H1 (cell line): ENCODE results near the gene LSG1.

Experiments
- BRCA1 ChIP-seq: IDR thresholded peaks from 2 replicates; pipeline ENCODE4 v1.6.1; 2012; ENCODE audit warnings: low read depth, low read length, improper control_type of control experiment
- CHD2 ChIP-seq: IDR thresholded peaks from 2 replicates; pipeline ENCODE4 v1.6.1; 2012; ENCODE audit warnings: low read length, improper control_type of control experiment
- POLR2AphosphoS5 ChIP-seq: IDR thresholded peaks from 2 replicates; pipeline ENCODE4 v1.6.1; 2011; ENCODE audit warnings: low read depth, low read length
- RAD21 ChIP-seq, 2 experiments: IDR thresholded peaks in 1 of 2; conservative IDR thresholded peaks in 1 of 2; 2 replicates each; pipeline ENCODE4 v1.6.1; 2011; ENCODE audit warnings: low read depth in 2 of 2, low read length in 2 of 2, improper control_type of control experiment in 1 of 2, inconsistent platforms in 1 of 2, mild to moderate bottlenecking in 1 of 2, moderate library complexity in 1 of 2
- SIRT6 ChIP-seq: IDR thresholded peaks from one replicate; pipeline ENCODE4 v1.7.1; 2012; ENCODE audit warnings: low read length, inconsistent platforms
- TF ChIP-seq, protein P1 (sequence below): IDR thresholded peaks from 2 replicates; pipeline ENCODE4 v1.6.1; 2012; ENCODE audit warnings: low read length, inconsistent platforms
- TF ChIP-seq, protein P2 (sequence below), 3 experiments: IDR thresholded peaks; 1 replicate in 2 of 3; 2 replicates in 1 of 3; pipeline versions ENCODE4 v1.5.1 to v1.6.1; 2011; ENCODE audit warnings: low read length in 3 of 3, mild to moderate bottlenecking in 3 of 3, inconsistent platforms in 2 of 3, low read depth in 1 of 3, moderate library complexity in 1 of 3; ENCODE audit not compliant: insufficient read depth in 1 of 3; ENCODE audit errors: control extremely low read depth in 1 of 3

DNA sequence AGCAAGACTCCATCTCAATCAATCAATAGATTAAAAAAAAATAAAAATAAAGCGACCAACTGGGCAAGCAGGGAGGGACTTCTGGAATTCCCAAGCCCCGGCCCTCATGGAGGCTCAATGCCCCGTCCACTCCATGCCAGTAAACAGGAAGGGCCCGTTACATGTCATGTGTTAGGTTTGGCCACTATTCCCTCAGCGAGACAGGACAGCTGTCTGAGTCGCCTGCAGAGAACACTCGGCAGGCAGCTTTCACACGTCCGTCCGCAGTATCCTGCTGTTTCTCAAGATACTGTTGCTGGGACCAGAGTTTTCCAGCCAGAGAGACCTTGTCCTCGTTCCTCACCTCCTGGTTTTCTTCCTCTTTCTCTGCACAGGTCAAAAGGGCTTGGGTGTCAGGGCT lies 56.8 kb downstream of the LSG1 start:
- no peak for TF ChIP-seq POLR2AphosphoS5
- TF ChIP-seq, protein P1, sequence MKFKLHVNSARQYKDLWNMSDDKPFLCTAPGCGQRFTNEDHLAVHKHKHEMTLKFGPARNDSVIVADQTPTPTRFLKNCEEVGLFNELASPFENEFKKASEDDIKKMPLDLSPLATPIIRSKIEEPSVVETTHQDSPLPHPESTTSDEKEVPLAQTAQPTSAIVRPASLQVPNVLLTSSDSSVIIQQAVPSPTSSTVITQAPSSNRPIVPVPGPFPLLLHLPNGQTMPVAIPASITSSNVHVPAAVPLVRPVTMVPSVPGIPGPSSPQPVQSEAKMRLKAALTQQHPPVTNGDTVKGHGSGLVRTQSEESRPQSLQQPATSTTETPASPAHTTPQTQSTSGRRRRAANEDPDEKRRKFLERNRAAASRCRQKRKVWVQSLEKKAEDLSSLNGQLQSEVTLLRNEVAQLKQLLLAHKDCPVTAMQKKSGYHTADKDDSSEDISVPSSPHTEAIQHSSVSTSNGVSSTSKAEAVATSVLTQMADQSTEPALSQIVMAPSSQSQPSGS = no peak
- TF ChIP-seq, protein P2, sequence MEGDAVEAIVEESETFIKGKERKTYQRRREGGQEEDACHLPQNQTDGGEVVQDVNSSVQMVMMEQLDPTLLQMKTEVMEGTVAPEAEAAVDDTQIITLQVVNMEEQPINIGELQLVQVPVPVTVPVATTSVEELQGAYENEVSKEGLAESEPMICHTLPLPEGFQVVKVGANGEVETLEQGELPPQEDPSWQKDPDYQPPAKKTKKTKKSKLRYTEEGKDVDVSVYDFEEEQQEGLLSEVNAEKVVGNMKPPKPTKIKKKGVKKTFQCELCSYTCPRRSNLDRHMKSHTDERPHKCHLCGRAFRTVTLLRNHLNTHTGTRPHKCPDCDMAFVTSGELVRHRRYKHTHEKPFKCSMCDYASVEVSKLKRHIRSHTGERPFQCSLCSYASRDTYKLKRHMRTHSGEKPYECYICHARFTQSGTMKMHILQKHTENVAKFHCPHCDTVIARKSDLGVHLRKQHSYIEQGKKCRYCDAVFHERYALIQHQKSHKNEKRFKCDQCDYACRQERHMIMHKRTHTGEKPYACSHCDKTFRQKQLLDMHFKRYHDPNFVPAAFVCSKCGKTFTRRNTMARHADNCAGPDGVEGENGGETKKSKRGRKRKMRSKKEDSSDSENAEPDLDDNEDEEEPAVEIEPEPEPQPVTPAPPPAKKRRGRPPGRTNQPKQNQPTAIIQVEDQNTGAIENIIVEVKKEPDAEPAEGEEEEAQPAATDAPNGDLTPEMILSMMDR (IDR thresholded peaks at IDR 0.05; ENCODE audit: control extremely low read depth in 1 of 3, insufficient read depth in 1 of 3, low read depth in 1 of 3, low read length in 3 of 3) = no peak
- no peak for TF ChIP-seq BRCA1
- TF ChIP-seq RAD21 (IDR thresholded peaks at IDR 0.05 in 1 of 2, conservative IDR thresholded peaks at IDR 0.05 in 1 of 2; ENCODE audit: low read depth in 2 of 2, low read length in 2 of 2) = no peak
- no peak for TF ChIP-seq CHD2
- no peak for TF ChIP-seq SIRT6
